ENCODE results near the gene CAMK1. TPM values are rescaled to one million over a fixed set of nuclear protein-coding genes. Genes with fewer than 3 reads are reported as not detected.

The CAMK1 gene
- total and polyA plus RNA-seq, 9 of the 15 experiments (the other 6 are each of a cell fraction or from before 2014, with no cell fraction given) = 0.23 to 10.7 (median 6.0) TPM

- BruUV-seq (replicated peaks) = no TSS peak
- ChIA-PET POLR2A (interaction anchor here (1.6 to 6.1 kb wide), 2 partner anchors 11 to 49 kb away, joined by 3 to 60 read pairs; partner anchors contain the start of genes ARPC4 and BRPF1), CTCF (ENCODE audit: low intra/inter-chr PET ratio) (no interaction called here)
- 0 out of 2 replicates have a peak, but pooled peaks cover 5% of the 10 kb centered on the region for H4K20me1 ChIP-seq (replicated peaks; ENCODE audit: control insufficient read depth, insufficient read depth, low read length)
- intact Hi-C loops (cut with micrococcal nuclease) = no loop called here
- H2AFZ ChIP-seq (ENCODE audit: low read depth, low read length) = no peak overlapping the region
- no peaks in the 10 kb centered on the region for H3K9me1 ChIP-seq (ENCODE audit: control insufficient read depth, insufficient read depth, low read length)
- in situ Hi-C loops (cut with MboI) = no loop called here
- peaks cover 100% of the 10 kb centered on the region for H3K36me3 ChIP-seq (ENCODE audit: control insufficient read depth, insufficient read depth, low read length)
- H3K4me3 ChIP-seq = no peak overlapping the region
- H3K27me3 ChIP-seq (ENCODE audit: control insufficient read depth in 2 of 2, insufficient read depth in 2 of 2, low read length in 2 of 2) = no peaks in the 10 kb centered on the region
- H3K9me3 ChIP-seq (replicated peaks; ENCODE audit: control insufficient read depth, insufficient read depth, low read depth, low read length) = no peaks in the 10 kb centered on the region
- no peak overlapping the region for H3K4me2 ChIP-seq (ENCODE audit: insufficient read depth, low read length)
- DNase-seq (ENCODE audit: extremely low read depth in 1 of 4, low spot score in 3 of 4) (no peak), ATAC-seq (no peak), FAIRE-seq (no peak)
- TF ChIP-seq POLR2G (IDR thresholded peaks at IDR 0.05; ENCODE audit: low read depth, low read length) (0 out of 2 replicates have a peak, but pooled peaks have one; percentile 17), ZNF586 (CRISPR knock-in tag; conservative IDR thresholded peaks at IDR 0.05) (no peak)
- H3K4me1 ChIP-seq (replicated peaks in 1 of 2; ENCODE audit: control insufficient read depth in 2 of 2, insufficient read depth in 2 of 2, low read length in 2 of 2) = peaks cover 2 to 11% of the 10 kb centered on the region in 2 experiments; a peak in 4 of 5 replicates
- no peak overlapping the region for H3K27ac ChIP-seq (ENCODE audit: extremely low read depth, low read depth, low read length)
- 95% methylated on average over 12 of the region's 13 CpGs for WGBS (ENCODE audit: insufficient coverage, low coverage, missing lambda C conversion rate)
- H3K79me2 ChIP-seq (ENCODE audit: control insufficient read depth, insufficient read depth, low read length) = no peaks in the 10 kb centered on the region
- H3K9ac ChIP-seq (ENCODE audit: insufficient read depth in 1 of 2, low read depth in 2 of 2, low read length in 2 of 2) = no peak overlapping the region
Observed at GRCh38 chr3:9744162-9744561, 25.6 kb downstream of the CAMK1 start.

- Histone ChIP-seq H2AFZ (ENCODE audit: low read depth, low read length) (no peak overlapping the region), H3K27ac (ENCODE audit: extremely low read depth, low read depth, low read length) (no peak overlapping the region), H3K27me3 (ENCODE audit: control insufficient read depth in 2 of 2, insufficient read depth in 2 of 2, low read length in 2 of 2) (no peaks in the 10 kb centered on the region), H3K4me1 (replicated peaks in 1 of 2; ENCODE audit: control insufficient read depth in 2 of 2, insufficient read depth in 2 of 2, low read length in 2 of 2) (peaks cover 0 to 6% of the 10 kb centered on the region in 2 experiments; a peak in 1 of 5 replicates), H3K9me1 (ENCODE audit: control insufficient read depth, insufficient read depth, low read length) (no peaks in the 10 kb centered on the region), H3K4me2 (ENCODE audit: insufficient read depth, low read length) (no peak overlapping the region), H3K4me3 (no peak overlapping the region), H3K9me3 (replicated peaks; ENCODE audit: control insufficient read depth, insufficient read depth, low read depth, low read length) (no peaks in the 10 kb centered on the region), H3K79me2 (ENCODE audit: control insufficient read depth, insufficient read depth, low read length) (no peaks in the 10 kb centered on the region; the same call in 2 of the 3 replicates), H3K36me3 (ENCODE audit: control insufficient read depth, insufficient read depth, low read length) (peaks cover 100% of the 10 kb centered on the region), H3K9ac (ENCODE audit: insufficient read depth in 1 of 2, low read depth in 2 of 2, low read length in 2 of 2) (peak overlapping the region in 1 of 2 experiments; percentile 29; a peak in 2 of 4 replicates), H4K20me1 (replicated peaks; ENCODE audit: control insufficient read depth, insufficient read depth, low read length) (0 out of 2 replicates have a peak, but pooled peaks cover 5% of the 10 kb centered on the region)
- intact Hi-C loops (cut with micrococcal nuclease) = no loop called here
- DNase-seq (ENCODE audit: extremely low read depth in 1 of 4, low spot score in 3 of 4) = no peak
- no TSS peak for BruUV-seq (replicated peaks)
- TF ChIP-seq ZNF444 (CRISPR knock-in tag; IDR thresholded peaks at IDR 0.05) = no peak
- TF ChIP-seq POLR2G (IDR thresholded peaks at IDR 0.05; ENCODE audit: low read depth, low read length) = 0 out of 2 replicates have a peak, but pooled peaks have one; percentile 42
- TF ChIP-seq ZNF398 (CRISPR knock-in tag; IDR thresholded peaks at IDR 0.05) = no peak
- no peak for TF ChIP-seq RBBP5 (IDR thresholded peaks at IDR 0.05; ENCODE audit: borderline replicate concordance, insufficient read depth, low read length, poor library complexity, severe bottlenecking)
- TF ChIP-seq BRF1 (IDR thresholded peaks at IDR 0.05; ENCODE audit: borderline replicate concordance, extremely low read depth, insufficient read length) = no peak
- TF ChIP-seq HINFP (tag; conservative IDR thresholded peaks at IDR 0.05; ENCODE audit: low read depth) = no peak
- 0 out of 2 replicates have a peak, but pooled peaks have one; percentile 14 for TF ChIP-seq POLR2A (conservative IDR thresholded peaks at IDR 0.05)
- ChIA-PET CTCF (ENCODE audit: low intra/inter-chr PET ratio) (no interaction called here), POLR2A (interaction anchor here (6.1 kb wide), 1 partner anchor 11 kb away, joined by 60 read pairs; the partner anchor contains the start of gene BRPF1)
- over 99% methylated on average over 17 of the region's 18 CpGs for WGBS (ENCODE audit: insufficient coverage, low coverage, missing lambda C conversion rate)
- FAIRE-seq = no peak
- in situ Hi-C loops (cut with MboI) = no loop called here
- ATAC-seq = no peak
Observed at GRCh38 chr3:9743548-9743947, 26.2 kb downstream of the CAMK1 start.
